Stimulated activated naive CD4-positive, alpha-beta T cell treated with Interleukin-2 at 50 U/mL for 16 hours (primary cell): ENCODE results near the gene TMEM52.

Source experiments
- DNase-seq: peaks from one replicate; lab custom pipeline; 2025; lab: John Stamatoyannopoulos, UW

TMEM52 gene

DNA sequence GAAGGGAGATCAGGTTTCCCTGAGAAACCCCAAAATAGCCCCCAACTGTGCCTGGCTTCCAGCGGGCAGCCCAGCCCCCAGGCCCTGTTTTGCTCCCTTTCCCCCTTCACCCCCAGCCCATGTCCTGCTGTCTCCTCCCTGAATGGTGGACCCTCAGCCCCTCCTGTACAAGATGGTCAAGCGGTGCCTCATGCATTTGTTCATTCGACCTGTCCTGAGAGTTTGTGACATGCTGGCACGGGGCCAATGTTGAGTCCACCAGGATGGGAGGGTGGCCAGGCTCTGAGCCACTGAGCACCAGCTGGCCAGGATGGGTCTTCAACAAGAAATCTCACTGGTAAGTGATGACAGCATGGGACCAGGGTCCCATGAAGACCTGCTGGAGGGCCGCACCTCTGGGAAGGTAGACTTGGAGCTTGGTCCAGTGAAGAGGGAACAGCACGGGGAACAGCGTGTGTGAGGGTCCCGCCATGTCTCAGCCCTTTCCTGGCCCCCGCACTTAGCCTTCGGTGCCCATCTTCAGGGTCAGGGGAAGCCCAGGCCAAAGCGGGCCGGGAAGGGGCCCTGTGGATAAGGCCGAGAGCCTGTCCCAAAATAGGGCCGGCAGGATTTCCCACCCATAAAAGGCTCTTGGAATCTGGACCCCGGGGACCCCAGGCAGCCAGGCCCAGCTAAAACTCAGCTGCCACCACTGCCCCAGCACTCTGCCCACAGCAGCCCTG lies 3.9 kb downstream of the TMEM52 start, which contains the start of gene CALML6:
Gene CALML6 (plus strand): TSS at position 290 of the 722 bp plus-strand sequence. CDS start 21 bp downstream, at position 311.
- DNase-seq: no peak

- no peak for DNase-seq
Observed at GRCh38 chr1:1914101-1914970, 4.7 kb downstream of the TMEM52 start.

- no peak for DNase-seq
Observed at GRCh38 chr1:1911350-1912041, 7.6 kb downstream of the TMEM52 start.

GRCh38 chr1:1910651-1911331 lies 8.3 kb downstream of the TMEM52 start:
- DNase-seq: no peak

DNA sequence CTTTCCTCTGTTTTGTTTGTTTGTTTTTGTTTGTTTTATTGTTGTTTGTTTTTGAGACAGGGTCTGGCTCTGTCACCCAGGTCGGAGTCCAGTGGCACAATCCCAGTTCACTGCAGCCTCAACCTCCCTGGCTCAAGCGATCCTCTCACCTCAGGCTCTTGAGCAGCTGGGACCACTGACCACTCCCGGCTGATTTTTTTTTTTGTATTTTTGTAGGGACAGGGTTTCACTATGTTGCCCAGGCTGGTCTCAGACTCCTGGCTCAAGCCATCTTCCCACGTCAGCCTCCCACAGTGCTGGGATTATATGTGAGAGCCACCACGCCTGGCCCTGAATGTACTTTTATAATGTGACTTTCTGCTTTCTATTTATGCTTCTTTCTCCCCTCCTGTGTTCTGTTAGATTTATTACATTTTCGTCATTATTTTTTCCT lies 9.0 kb downstream of the TMEM52 start:
- no peak for DNase-seq

DNA sequence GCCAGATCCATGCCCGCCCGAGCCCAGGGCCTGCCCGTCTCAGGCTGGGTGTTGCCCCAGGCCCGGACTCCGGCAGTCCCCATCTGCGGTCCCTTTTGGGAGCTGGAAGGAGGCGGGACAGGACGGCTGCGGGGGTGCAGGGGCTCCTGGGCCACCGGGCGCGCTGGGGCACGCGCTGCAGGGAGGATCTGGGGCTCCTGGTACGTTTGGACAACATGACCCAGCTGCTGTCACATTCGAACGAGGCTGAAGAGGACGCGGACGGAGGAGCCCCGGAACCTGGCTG lies 10.6 kb downstream of the TMEM52 start:
- no peak for DNase-seq

DNA sequence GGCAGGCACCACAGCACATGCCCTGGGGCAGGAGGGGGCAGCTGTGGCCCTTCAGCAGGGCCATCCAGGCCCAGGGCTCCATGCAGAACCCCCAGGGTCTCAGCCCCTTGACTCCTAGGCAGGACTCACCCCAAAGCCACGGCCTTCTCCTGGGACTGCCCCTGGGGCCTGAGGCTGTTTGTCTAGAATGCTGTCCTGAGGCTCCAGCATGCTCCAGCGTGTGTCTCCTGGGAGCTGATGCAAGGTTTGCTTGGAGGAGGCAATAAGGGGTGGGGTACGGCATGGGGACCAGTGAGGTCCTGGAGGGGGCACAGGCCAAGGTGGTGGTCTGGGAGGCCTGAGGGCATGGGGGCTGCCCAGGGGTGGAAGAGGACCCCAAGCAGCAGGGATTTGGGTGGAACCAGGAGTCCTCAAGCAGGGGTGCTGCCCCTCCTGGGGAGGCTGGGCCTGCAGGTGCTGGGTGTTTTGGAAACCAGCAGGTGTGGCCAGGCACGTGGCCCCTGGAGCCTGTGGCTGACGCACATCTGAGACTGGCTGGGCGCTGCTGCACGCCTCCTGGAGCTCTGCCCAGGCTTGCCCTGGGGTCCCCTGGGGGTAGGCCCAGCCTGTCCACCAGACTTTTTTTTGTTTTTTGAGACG lies 11.9 kb downstream of the TMEM52 start:
- DNase-seq: no peak

DNA sequence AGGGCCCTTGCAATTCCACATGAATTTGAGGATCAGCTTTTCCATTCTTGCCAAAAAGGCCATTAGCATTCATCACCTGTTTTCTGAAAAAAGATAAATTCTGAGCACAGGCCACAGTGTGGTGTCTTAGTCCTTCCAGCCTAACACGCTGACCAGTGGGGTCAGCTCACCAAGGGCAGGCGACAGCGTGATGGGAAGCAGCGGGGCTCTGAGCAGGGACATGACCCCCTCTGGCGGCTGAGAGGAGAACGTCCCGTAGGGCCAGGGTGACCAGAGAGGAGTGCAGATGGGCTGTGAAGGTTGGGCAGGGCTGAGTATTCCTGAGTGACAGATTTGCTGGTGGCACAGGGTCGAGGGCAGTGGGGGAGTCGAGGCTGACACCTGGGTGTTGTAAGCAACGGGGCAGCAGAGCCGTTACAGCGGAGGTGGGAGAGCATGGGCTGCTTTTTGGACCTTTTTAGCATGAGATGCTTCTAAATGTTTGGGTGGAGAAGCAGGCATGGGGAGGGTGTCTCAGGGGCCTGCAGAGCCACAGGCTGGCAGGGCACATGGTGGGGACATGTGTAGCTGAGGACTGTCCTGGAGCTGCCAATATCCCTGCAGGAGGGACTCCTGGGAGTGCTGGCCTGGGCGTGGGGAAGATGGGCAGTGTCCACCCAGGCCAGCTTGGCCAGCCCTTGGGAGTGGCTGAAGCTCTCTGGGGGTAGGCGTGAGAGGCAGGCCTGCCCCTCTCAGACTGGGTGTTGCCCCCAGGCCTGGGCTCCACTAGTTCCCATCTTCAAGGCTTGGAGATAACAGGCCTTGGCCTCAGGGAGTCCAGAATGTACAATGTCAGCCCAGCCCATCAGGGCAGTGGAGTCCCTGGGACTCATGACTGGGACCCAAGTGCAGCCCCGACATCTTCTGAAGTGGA lies 12.6 kb downstream of the TMEM52 start:
- peak; percentile 61 for DNase-seq

DNA sequence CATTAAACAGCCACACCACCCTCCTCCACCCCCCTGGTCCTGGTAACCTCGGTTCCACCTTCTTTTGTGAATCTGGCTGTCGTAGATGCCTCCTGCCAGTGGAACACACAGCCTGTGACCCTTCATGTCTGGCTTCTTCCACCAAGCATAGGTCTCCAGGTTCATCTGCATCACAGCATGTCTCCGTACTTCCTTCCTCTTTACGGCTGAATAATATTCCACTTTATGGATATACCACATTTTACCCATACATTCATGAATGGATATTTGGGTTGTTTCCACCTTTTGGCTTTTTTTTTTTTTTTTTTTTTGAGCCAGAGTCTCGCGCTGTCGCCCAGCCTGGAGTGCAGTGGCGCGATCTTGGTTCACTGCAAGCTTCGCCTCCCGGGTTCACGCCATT lies 15.9 kb downstream of the TMEM52 start:
- no peak for DNase-seq

GRCh38 chr1:1901641-1902294 lies 17.3 kb downstream of the TMEM52 start:
- no peak for DNase-seq

DNA sequence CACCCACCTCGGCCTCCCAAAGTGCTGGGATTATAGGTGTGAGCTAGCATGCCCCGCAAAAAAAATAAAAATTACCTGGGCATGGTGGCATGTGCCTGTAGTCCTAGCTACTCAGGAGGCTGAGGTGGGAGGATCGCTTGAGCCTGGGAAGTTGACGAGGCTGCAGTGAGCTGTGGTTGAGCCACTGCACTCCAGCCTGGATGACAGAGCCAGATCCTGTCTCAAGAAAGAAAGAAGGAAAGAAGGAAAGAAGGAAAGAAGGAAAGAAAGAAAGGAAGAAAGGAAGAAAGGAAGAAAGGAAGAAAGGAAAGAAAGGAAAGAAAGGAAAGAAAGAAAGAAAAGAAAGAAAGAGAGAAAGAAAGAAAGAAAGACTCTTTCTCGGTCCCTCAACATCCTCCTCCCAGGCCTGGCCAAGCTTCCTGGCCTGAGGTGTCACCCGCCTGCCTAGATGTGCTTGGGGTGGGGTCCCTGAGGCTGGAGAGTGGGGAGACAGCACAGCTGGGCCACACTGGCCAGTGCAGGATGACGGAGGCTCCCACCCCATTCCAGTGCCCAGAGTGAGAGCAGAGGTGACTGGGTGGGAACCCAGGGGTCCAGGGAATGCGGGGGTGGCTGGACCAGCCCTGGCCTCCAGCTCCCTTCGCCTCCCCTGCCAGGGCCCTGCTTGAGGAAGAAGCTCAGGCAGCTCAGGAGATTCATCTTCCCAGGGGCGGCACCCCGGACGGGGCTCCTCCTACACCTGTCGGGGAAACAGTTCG lies 18.0 kb downstream of the TMEM52 start:
- DNase-seq: no peak

DNA sequence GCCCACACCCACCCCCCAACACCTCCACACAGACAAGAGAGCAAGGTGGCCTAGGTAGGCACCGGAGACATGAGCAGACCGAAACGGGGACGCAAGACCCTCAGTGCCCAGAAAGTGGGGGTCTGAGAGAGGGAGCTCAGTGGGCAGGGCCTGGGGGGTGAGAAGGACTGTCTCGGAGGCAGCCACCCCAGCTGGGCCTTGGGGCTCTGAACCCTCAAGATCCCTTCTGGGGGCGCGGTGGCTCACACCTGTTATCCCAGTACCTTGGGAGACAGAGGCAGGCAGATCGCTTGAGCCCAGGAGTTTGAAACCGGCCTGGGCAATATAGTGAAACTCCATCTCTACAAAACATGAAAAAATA lies 19.1 kb downstream of the TMEM52 start:
- DNase-seq: no peak

DNA sequence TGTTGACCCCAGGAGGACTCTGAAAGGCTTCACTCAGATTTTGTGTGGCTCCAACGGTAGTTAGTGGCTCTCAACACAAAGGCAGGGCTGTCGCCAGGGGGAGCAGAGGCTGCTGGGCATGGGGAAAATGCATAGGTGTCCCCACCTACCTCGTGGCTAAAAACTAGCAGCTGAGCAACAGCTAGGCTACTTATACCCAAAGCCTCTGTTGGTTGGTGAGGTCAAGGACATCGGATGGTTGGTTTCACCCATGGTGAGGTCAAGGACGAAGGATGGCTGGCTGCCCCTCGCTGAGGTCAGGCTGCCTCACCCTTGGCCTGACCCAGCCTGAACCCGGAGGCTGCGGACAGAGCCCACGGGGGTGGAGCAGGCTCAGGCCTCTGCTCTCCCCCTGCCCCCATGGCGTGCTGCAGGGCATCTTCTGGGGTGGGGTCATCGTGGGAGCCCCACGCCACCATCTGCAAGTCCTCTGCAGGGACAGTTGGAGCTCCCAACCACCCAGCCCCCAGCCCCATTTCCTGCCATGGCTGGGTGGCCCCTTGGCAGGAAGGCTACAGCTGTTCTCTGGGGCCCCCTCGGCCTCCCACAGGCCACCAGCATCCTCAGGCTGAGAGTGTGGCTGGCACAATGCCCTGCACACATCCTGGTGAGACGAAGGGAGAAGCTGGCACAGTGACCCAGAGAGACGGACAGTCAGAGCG lies 19.7 kb downstream of the TMEM52 start:
- DNase-seq: no peak

DNA sequence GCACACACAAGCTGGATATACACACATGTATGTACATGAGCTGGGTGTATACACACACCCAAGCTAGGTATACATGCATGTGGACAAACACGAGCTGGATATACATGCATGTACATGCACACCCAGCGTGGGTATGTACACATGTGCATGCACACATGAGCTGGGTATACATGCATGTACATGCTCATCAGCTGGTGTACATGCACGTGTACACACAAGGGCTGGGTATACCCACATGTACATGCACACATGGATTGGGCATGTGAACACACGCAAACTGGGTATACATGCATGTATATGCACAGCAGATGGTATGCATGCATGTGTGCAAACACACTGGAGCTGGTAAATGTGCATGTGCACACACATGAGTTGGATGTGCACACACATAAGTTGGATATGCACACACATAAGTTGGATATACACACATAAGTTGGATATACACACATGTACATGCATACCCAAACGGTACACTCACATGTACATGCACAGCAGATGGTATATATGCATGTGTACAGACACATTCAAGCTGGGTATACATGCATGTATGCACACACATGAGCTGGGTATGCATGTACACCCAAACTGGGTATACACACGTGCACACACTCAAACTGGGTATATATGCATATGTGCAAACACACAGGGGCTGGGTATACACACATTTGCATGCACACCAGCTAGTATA lies 20.7 kb downstream of the TMEM52 start:
- DNase-seq: no peak

- DNase-seq: no peak
Observed at GRCh38 chr1:1895456-1896336, 23.4 kb downstream of the TMEM52 start.

DNA sequence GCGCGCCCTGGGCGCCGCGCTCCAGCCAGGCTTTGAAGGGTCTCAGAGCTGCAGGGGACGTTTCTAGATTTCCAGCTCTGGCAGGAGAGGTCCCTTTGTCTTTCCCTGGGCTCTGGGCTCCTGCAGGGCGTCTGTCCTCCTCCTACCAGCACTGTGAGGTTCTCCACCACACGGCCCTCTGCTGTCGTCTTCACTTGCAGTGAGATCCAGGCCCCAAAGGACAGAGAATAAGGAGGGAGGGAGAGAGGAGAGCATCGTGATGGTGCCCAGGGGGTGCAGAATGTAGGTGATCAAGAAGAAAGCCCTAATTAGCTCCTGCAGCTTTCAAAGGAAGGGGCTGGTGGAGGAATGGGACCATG lies 24.0 kb downstream of the TMEM52 start:
- no peak for DNase-seq

GRCh38 chr1:1894354-1895059 lies 24.6 kb downstream of the TMEM52 start:
- no peak for DNase-seq
